Measurements from ENCODE around the gene KIRREL2.
A peak's percentile ranks its signal among the peaks of the same experiment; 100 is the strongest.
"Not testable (repeated sequence)": the region's sequence is repeated elsewhere in the genome, so short reads cannot be mapped to it uniquely, and the experiment has no call there.

The KIRREL2 gene

GRCh38 chr19:35897706-35898451 lies 41.2 kb downstream of the KIRREL2 start:
- DNase-seq (ENCODE audit: low read depth in 2 of 2): no peak

- DNase-seq (ENCODE audit: low read depth in 2 of 2): no peak
Observed at GRCh38 chr19:35898499-35898809, 41.7 kb downstream of the KIRREL2 start.

DNA sequence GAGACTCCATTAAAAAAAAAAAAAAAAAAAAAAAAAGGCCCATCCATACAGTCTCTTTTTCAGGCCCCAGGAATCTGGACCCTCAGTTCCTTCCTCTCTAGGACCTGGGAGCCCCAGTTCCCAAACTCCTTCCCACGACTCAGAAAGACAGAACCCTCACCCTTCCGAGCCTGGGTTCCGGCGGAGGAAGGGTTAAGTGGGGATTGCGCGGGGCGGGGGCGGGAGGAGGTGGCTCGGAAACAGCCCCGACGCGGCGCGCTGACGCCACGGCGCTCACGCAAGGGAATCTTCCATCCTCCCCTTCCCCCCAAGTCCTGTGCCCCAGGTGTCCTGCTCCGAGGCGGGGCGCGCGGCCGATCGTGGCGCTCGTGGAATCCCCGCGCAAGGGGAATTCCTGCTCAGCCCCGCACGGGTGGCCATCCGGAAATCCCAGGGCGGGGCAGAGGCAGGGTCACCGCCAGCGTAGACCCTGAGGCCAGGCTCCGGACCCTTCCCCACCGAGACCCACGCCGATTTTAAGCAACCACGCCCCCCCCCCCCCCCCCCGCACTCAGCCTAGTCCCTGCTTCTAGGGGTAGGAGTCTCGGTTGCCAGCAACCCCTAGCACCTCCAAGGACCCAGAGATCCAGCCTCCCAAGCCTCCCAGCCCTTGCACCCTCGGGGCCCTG lies 43.0 kb downstream of the KIRREL2 start:
- peak; percentile 79 to 80 for DNase-seq (ENCODE audit: low read depth in 2 of 2)

DNA sequence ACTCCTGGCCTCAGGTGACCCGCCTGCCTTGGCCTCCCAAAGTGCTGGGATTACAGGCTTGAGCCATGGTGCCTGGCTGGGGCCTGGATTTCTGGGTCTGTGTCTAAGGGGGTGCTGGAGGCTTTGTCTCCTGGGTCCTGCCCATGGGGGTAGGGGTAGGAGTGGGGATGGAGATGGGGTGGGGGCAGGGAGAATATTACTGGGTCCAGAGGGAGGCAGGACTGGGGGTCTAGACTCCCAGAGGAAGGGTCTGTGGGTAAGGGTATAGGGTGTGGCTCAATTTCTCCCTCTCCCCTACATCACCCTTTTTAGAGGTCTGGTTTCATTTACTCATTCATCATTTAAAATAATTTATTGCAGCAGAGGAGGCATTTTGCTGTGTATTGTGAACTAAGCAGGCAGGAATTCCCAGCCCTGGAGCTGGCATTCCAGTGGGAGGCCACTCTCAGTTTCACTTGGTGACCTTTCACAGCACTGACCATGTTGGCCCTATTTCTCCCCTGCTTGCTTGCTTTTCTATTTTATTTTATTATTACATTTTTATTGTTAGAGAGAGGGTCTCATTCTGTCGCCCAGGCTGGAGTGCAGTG lies 44.4 kb downstream of the KIRREL2 start:
- DNase-seq (ENCODE audit: low read depth in 2 of 2): no peak

DNA sequence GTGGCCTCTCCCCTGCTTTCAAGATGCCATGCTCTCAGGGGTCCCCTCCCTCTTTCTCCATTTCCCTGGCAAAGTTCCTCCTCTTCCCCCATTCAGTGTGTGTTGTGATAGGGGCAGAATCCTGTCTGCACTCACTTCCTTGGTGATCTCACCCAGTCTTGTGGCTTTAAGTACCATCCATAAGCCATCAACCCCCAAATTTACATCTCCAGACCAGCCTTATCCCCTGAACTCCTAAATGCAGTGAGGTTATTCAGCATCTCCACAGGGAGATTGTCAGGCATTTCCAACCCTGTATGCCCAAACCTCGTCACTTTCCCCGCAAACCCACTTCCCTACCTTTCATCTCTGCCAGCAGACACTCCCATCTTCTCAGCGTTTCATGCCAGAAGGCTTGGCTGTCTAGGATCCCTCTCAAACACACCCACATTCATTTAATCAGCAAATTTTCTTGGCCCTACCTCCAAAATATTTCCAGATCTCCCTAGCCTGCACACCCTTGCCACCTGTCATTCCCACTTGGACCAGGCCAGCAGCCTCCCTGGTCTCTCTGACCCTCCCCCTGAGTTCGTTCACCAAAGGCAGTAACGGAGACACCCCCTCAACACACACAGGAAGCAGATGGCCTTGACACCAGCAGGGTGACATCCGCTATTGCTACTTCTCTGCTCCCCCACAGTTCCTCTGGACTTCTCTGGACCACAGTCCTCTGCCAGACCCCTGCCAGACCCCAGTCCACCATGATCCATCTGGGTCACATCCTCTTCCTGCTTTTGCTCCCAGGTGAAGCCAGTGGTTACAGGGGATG lies 45.3 kb downstream of the KIRREL2 start, which contains the start of gene HCST:
HCST (plus strand) TSS at position 676 of the 808 bp plus-strand sequence; CDS start at position 741, 65 bp downstream.
- DNase-seq (ENCODE audit: low read depth in 2 of 2): no peak

DNA sequence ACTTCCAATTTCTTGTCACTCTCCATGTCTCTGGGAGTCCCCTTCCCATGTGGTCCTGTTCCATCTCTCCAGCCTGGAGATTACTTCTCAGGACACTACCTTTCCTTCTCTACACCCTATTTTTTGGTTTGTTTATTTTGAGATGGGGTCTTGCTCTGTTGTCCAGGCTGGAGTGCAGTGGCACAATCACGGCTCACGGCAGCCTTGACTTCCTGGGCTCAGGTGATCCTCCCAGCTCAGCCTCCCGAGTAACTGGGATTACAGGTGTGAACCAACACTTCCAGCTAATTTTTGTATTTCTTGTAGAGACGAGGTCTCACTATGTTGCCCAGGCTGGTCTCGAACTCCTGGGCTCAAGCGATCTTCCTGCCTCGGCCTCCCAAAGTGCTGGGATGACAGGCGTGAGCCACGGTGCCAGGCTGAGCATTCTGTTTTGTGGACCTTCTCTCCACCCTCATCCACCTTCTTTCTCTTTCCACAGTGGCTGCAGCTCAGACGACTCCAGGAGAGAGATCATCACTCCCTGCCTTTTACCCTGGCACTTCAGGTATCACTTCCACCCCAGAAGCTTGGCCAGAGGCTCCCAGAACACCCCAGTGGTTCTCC lies 46.3 kb downstream of the KIRREL2 start:
- no peak for DNase-seq (ENCODE audit: low read depth in 2 of 2)

- DNase-seq (ENCODE audit: low read depth in 2 of 2): peak; percentile 74 to 80
Observed at GRCh38 chr19:35903550-35904179, 47.0 kb downstream of the KIRREL2 start.

- DNase-seq (ENCODE audit: low read depth in 2 of 2): no peak
Observed at GRCh38 chr19:35904311-35905068, 47.8 kb downstream of the KIRREL2 start.

DNA sequence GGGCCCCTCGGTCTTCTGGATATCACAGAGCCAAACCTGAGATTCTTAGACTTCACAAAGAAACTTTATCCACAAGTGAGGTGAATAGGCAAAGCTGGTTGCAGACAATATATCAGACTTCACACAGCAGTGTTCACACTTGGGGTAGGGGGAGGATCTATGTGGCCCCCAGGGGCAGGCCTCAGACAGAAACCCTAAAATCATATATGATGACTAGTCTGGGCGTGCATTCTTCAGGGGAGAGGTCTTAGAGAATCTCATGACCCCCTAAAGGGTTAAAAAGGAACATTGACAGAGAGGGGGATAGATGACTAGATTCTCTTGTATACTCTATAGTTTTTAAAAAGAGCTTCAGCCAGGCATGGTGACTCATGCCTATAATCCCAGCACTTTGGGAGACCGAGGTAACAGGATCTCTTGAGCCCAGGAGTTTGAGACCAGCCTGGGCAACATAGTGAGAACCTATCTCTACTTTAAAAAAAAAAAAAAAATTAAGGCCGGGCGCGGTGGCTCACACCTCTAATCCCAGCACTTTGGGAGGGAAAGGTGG lies 48.5 kb downstream of the KIRREL2 start:
- DNase-seq (ENCODE audit: low read depth in 2 of 2): no peak

- no peak for DNase-seq (ENCODE audit: low read depth in 2 of 2)
Observed at GRCh38 chr19:35907377-35907745, 50.6 kb downstream of the KIRREL2 start.

- no peak for DNase-seq (ENCODE audit: low read depth in 2 of 2)
Observed at GRCh38 chr19:35908010-35908441, 51.3 kb downstream of the KIRREL2 start, which contains the start of gene TYROBP. Gene TYROBP (minus strand): TSS chr19:35908295. CDS start chr19:35908228, 67 bp downstream.

DNA sequence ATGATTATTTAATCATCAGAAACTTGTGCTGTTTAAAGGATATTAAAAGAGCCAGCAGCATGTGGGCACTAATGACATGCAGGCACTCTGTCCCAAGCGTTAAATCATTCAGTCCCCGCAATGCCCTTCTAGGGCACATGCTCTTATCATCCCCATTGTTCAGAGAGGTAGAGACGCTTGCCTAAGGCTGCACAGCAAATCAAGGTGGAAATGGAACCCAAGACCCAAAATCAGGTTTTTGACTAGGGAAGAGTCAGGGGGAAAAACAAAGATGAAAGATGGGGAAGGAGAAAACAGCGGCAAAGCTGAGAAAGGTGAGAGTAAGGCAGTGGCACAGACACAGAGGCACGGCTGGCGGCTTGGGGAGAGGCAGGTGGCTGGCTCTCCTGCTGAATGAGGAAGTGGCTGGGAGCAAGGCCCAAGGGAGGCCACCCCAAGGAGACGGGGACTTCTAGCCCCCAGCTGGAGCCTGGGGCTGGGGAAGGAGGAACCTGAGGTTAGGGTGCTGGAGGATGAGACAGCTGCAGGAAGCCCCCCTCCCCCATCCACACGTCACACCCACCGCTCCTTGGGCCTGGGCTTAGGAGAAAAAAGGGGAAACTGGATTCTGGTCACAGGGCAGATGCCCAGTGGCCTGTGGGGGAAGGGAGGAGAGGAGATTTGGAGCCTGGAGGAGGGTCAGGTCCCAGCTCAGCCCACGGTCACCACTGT lies 52.4 kb downstream of the KIRREL2 start:
- DNase-seq (ENCODE audit: low read depth in 2 of 2): no peak

DNA sequence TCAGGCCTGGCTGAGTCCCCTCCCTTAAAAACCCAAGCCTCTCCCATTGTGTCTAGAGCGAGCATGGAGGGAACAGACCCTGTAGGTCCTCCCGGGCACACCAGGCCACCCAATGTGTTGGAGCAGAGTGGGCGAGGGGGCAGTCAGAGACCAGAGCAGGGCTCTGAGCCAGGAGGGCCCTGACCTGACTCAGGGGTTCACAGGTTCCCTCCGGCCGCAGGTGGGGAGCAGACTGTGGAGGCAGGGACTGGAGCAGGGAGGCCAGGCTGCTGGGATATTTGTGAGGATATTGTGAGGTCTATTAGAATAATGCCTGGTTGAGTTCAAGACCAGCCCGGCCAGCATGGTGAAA lies 52.9 kb downstream of the KIRREL2 start:
- no peak for DNase-seq (ENCODE audit: low read depth in 2 of 2)

DNA sequence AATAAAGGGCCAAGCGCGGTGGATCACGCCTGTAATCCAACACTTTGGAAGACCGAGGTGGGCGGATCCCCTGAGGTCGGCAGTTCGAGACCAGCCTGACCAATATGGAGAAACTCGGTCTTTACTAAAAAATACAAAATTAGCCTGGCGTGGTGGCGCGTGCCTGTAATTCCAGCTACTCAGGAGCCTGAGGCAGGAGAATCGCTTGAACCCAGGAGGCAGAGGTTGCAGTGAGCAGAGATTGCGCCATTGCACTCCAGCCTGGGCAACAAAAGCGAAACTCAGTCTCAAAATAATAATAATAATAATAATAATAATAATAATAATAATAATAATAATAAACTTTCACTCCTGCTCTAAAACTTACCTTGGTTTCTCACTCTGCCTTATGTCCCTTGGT lies 53.6 kb downstream of the KIRREL2 start:
- not testable (repeated sequence) for DNase-seq (ENCODE audit: low read depth in 2 of 2)

- DNase-seq (ENCODE audit: low read depth in 2 of 2): no peak
Observed at GRCh38 chr19:35911173-35911572, 54.5 kb downstream of the KIRREL2 start.

DNA sequence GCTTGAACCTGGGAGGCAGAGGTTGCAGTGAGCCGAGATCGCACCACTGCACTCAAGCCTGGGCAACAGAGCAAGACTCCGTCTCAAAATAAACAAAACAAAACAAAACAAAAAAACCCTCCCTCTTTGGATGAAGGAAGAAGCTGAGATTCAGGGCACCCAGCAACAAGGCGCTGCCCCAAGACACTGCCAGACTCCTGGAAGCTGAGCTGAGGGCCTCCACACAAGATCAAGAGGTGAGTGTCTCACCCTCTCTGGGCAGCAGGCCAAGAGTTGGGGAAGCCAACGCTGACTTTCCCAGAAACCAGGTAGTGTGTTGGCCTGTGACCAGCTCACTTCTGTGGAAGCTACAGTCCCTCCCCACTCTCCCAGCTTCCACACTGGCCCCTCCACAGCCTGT lies 55.1 kb downstream of the KIRREL2 start:
- no peak for DNase-seq (ENCODE audit: low read depth in 2 of 2)

DNA sequence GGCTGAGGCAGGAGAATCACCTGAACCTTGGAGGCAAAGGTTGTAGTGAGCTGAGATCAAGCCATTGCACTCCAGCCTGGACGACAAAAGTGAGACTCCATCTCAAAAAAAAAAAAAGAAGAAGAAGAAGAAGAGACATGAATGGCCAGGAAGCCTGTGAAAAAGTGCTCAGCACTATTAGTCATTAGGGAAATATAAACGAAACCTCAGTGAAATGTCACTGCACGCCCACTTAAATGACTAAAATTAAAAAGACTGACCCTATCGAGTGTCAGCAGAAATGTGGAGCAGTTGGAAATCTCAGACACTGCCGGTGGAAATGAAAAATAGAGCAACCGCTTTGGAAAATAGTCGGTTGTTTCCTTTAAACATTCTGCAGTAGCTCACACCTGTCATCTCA lies 56.9 kb downstream of the KIRREL2 start:
- DNase-seq (ENCODE audit: low read depth in 2 of 2): no peak

DNA sequence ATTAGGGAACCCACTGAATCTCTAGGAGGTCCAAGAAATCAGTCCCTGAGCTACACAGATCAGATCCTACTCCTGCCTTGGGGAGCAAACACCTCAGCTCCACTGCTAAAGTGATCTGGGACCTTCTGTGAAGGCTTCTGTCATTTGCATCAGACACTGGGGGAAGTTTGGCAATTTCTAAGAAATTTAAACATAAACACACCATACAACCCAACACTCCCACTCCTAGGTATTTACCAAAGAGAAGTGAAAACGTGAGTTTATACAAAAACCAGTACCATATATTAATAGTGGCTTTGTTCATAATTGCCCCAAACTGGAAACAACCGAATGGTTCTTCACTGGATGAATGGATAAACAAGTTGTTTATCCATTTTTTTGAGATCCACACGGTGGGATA lies 58.7 kb downstream of the KIRREL2 start:
- no peak for DNase-seq (ENCODE audit: low read depth in 2 of 2)
